ENCODE results near the gene C1QTNF6. TPM values are rescaled to one million over a fixed set of nuclear protein-coding genes. Genes with fewer than 3 reads are reported as not detected.

Gene C1QTNF6
- total and polyA plus RNA-seq, 10 of the 15 experiments (the other 5 are each of a cell fraction or from before 2014, with no cell fraction given), result 0.16 to 4.1 (median 1.3) TPM

DNA sequence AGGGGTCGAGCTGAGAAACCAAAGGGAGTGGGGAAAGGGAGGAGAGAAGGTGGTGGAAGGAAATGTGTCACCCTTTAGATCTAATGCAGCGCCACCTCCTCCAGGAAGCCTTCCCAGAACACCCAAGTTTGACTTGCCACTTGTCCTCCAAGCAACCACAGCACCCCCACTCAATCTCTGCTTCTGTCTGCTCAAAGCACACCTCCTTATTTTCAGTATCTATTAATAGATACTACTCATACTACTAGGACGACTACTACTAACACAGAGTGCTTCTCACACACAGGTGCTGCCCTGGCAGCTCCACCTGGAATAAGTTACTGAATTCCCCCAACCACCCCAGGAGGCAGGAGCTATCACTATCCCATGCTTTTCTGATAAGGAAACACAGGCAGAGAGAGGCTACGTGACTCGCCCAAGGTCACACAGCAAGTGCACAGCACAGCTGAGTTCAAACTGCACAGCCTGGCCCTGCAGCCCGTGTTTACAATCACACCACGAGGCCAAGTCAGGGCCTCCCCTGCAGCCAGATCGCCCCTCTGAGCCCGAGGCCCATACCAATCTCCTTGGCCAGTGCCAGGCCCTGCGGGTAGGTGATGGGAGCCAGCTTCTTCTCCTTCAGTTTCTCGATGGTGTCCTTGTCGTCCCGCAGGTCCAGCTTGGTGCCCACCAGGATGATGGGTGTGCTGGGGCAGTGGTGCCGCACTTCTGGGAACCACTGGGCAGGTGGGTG is 42.8 kb upstream of the C1QTNF6 start (continued):
- TF ChIP-seq GABPA (IDR thresholded peaks at IDR 0.05; ENCODE audit: low read depth) (no peak), ZBTB33 (IDR thresholded peaks at IDR 0.05) (no peak), WRNIP1 (IDR thresholded peaks at IDR 0.05; ENCODE audit: borderline replicate concordance, low read depth, low read length) (no peak), CTCF (IDR thresholded peaks at IDR 0.05 in 2 of 3, conservative IDR thresholded peaks at IDR 0.05 in 1 of 3; ENCODE audit: control insufficient read depth in 2 of 3, extremely low read depth in 1 of 3, insufficient read depth in 1 of 3, low read depth in 3 of 3, low read length in 3 of 3) (no peak), ZNF24 (IDR thresholded peaks at IDR 0.05) (no peak), DPF2 (IDR thresholded peaks at IDR 0.05) (no peak), HDAC2 (IDR thresholded peaks at IDR 0.05) (no peak), PAX8 (IDR thresholded peaks at IDR 0.05) (no peak), KDM1A (IDR thresholded peaks at IDR 0.05; ENCODE audit: borderline replicate concordance) (no peak), RCOR1 (conservative IDR thresholded peaks at IDR 0.05; ENCODE audit: low read depth, low read length) (0 out of 2 replicates have a peak, but pooled peaks have one; percentile 54), SUZ12 (IDR thresholded peaks at IDR 0.05; ENCODE audit: unreplicated experiment) (no peak), SUPT20H (IDR thresholded peaks at IDR 0.05; ENCODE audit: borderline replicate concordance, control insufficient read depth, low read depth, low read length) (no peak), KAT2A (conservative IDR thresholded peaks at IDR 0.05; ENCODE audit: control insufficient read depth, low read depth, low read length) (no peak), ZSCAN29 (IDR thresholded peaks at IDR 0.05) (no peak), CHD1 (IDR thresholded peaks at IDR 0.05; ENCODE audit: low read depth, low read length) (no peak), CHD4 (IDR thresholded peaks at IDR 0.05) (0 out of 2 replicates have a peak, but pooled peaks have one; percentile 18), ATF7 (IDR thresholded peaks at IDR 0.05; ENCODE audit: low read depth) (0 out of 2 replicates have a peak, but pooled peaks have one; percentile 30), NFIC (IDR thresholded peaks at IDR 0.05; ENCODE audit: low read depth, low read length) (no peak), SREBF1 (IDR thresholded peaks at IDR 0.05; ENCODE audit: low read length) (no peak), NR2C1 (IDR thresholded peaks at IDR 0.05) (no peak), POU2F2 (IDR thresholded peaks at IDR 0.05; ENCODE audit: borderline replicate concordance, low read depth, low read length) (no peak; the same call in 2 of the 3 replicates), SMARCA5 (IDR thresholded peaks at IDR 0.05) (peak; percentile 90), MTA2 (IDR thresholded peaks at IDR 0.05; ENCODE audit: low read depth) (no peak), SIX5 (IDR thresholded peaks at IDR 0.05; ENCODE audit: low read depth, low read length, severe bottlenecking) (no peak)
- TF ChIP-seq, protein P1, sequence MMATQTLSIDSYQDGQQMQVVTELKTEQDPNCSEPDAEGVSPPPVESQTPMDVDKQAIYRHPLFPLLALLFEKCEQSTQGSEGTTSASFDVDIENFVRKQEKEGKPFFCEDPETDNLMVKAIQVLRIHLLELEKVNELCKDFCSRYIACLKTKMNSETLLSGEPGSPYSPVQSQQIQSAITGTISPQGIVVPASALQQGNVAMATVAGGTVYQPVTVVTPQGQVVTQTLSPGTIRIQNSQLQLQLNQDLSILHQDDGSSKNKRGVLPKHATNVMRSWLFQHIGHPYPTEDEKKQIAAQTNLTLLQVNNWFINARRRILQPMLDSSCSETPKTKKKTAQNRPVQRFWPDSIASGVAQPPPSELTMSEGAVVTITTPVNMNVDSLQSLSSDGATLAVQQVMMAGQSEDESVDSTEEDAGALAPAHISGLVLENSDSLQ (IDR thresholded peaks at IDR 0.05), result peak; percentile 7; the same call in 1 of the 2 replicates
- TF ChIP-seq, protein P2, sequence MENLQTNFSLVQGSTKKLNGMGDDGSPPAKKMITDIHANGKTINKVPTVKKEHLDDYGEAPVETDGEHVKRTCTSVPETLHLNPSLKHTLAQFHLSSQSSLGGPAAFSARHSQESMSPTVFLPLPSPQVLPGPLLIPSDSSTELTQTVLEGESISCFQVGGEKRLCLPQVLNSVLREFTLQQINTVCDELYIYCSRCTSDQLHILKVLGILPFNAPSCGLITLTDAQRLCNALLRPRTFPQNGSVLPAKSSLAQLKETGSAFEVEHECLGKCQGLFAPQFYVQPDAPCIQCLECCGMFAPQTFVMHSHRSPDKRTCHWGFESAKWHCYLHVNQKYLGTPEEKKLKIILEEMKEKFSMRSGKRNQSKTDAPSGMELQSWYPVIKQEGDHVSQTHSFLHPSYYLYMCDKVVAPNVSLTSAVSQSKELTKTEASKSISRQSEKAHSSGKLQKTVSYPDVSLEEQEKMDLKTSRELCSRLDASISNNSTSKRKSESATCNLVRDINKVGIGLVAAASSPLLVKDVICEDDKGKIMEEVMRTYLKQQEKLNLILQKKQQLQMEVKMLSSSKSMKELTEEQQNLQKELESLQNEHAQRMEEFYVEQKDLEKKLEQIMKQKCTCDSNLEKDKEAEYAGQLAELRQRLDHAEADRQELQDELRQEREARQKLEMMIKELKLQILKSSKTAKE (IDR thresholded peaks at IDR 0.05; ENCODE audit: low read depth, poor library complexity, severe bottlenecking), result peak; percentile 57

All from GM12878 (cell line).